Sigmoid colon (tissue), 7 donors: Measurements from ENCODE around the gene ST6GALNAC3. TPM values are rescaled to one million over a fixed set of nuclear protein-coding genes. Genes with fewer than 3 reads are reported as not detected.
A peak's percentile ranks its signal among the peaks of the same experiment; 100 is the strongest.

Source experiments
- DNase-seq: peaks from one replicate; pipeline ENCODE4 v3.0.0-alpha.2; 2019
- H3K27ac ChIP-seq, 4 donors: fragments of 200-600 bp; sonication (generic); one replicate each; pipeline ENCODE4 v1.5.1; 2016 to 2019; ENCODE audit warnings: mild to moderate bottlenecking in 1 of 4
- H3K27me3 ChIP-seq, 3 donors: fragments of 200-600 bp; sonication (generic); one replicate each; pipeline ENCODE4 v1.5.1; 2019; ENCODE audit warnings: mild to moderate bottlenecking in 1 of 3
- H3K36me3 ChIP-seq, 4 donors: fragments of 200-600 bp; sonication (generic); one replicate each; pipeline ENCODE4 v1.5.1; 2016 to 2019
- H3K4me1 ChIP-seq, 4 donors: fragments of 200-600 bp; sonication (generic); one replicate each; pipeline ENCODE4 v1.5.1; 2017 to 2019
- H3K4me3 ChIP-seq, 4 donors: fragments of 200-600 bp; sonication (generic); one replicate each; pipeline ENCODE4 v1.5.1; 2017 to 2019; ENCODE audit warnings: mild to moderate bottlenecking in 2 of 4, moderate library complexity in 1 of 4
- H3K9me3 ChIP-seq, 4 donors: fragments of 200-600 bp in 3 of 4; sonication (generic) in 3 of 4; one replicate each; pipeline versions ENCODE4 v1.5.1 to v1.6.1; 2013 to 2019
- EP300 ChIP-seq, 4 donors: sonication (generic); formaldehyde crosslinking; IDR thresholded peaks; one replicate each; pipeline ENCODE4 v1.6.1; 2017; ENCODE audit warnings: antibody characterized with exemption in 4 of 4
- POLR2A ChIP-seq, 2 donors: fragments of 450-650 bp; IDR thresholded peaks; one replicate each; pipeline ENCODE4 v1.6.1; 2016; ENCODE audit warnings: antibody characterized with exemption in 2 of 2, mild to moderate bottlenecking in 2 of 2, moderate library complexity in 2 of 2
- POLR2AphosphoS5 ChIP-seq, 4 donors: sonication (generic); formaldehyde crosslinking; IDR thresholded peaks; one replicate each; pipeline ENCODE4 v1.6.1; 2017; ENCODE audit warnings: antibody characterized with exemption in 4 of 4
- WGBS, 2 donors: extraction: QIAGEN DNeasy Blood & Tissue Kit; methylation state at CpG; one replicate each; pipeline ENCODE4 v1.1.7; 2013; 5-methylcytosine and 5-hydroxymethylcytosine counted together
- intact Hi-C: fragments of 100-400 bp; cut with DNase I; formaldehyde crosslinking; loops from one replicate; pipeline ENCODE4 v1.15.1; 2023
- polyA plus RNA-seq, 3 donors: library from polyadenylated mRNA; stranded (reverse); fragments of 200-250 nt; gene quantifications; one replicate each; pipeline ENCODE4 v1.2.3, GENCODE V29; 2013
- total RNA-seq, 4 donors: library from RNA; depleted of rRNA; stranded (reverse); fragments of >200 nt; gene quantifications; one replicate each; pipeline ENCODE4 v1.1.0, GENCODE V29; 2016
- TF ChIP-seq, protein P1 (sequence below), 4 experiments: fragments of 450-650 bp in 3 of 4; fragments of 200-600 bp in 1 of 4; IDR thresholded peaks; one replicate each; pipeline ENCODE4 v1.5.1; 2016 to 2019; ENCODE audit warnings: antibody characterized with exemption in 4 of 4, mild to moderate bottlenecking in 3 of 4, moderate library complexity in 2 of 4
- donor health status: healthy with polysubstance abuse.
- donor health status: Bipolar disorder and iron deficiency.
- donor health status: healthy.

ST6GALNAC3 gene
- total and polyA plus RNA-seq, 7 donors: 1.6 to 7.5 (median 2.5) TPM

GRCh38 chr1:76133977-76134376 lies 59.4 kb downstream of the ST6GALNAC3 start:
- Histone ChIP-seq H3K27me3 (no peaks in the 10 kb centered on the region), H3K36me3 (no peaks in the 10 kb centered on the region), H3K9me3 (no peaks in the 10 kb centered on the region), H3K4me1 (no peaks in the 10 kb centered on the region), H3K27ac (no peak overlapping the region), H3K4me3 (no peak overlapping the region)
- intact Hi-C loops: no loop called here
- TF ChIP-seq POLR2A (IDR thresholded peaks at IDR 0.05) (no peak), EP300 (IDR thresholded peaks at IDR 0.05) (no peak), POLR2AphosphoS5 (IDR thresholded peaks at IDR 0.05) (no peak)
- TF ChIP-seq, protein P1, sequence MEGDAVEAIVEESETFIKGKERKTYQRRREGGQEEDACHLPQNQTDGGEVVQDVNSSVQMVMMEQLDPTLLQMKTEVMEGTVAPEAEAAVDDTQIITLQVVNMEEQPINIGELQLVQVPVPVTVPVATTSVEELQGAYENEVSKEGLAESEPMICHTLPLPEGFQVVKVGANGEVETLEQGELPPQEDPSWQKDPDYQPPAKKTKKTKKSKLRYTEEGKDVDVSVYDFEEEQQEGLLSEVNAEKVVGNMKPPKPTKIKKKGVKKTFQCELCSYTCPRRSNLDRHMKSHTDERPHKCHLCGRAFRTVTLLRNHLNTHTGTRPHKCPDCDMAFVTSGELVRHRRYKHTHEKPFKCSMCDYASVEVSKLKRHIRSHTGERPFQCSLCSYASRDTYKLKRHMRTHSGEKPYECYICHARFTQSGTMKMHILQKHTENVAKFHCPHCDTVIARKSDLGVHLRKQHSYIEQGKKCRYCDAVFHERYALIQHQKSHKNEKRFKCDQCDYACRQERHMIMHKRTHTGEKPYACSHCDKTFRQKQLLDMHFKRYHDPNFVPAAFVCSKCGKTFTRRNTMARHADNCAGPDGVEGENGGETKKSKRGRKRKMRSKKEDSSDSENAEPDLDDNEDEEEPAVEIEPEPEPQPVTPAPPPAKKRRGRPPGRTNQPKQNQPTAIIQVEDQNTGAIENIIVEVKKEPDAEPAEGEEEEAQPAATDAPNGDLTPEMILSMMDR (IDR thresholded peaks at IDR 0.05): no peak
- DNase-seq: no peak
- WGBS, 2 donors: 73 to 84% methylated on average over 2 of the region's 2 CpGs

DNA sequence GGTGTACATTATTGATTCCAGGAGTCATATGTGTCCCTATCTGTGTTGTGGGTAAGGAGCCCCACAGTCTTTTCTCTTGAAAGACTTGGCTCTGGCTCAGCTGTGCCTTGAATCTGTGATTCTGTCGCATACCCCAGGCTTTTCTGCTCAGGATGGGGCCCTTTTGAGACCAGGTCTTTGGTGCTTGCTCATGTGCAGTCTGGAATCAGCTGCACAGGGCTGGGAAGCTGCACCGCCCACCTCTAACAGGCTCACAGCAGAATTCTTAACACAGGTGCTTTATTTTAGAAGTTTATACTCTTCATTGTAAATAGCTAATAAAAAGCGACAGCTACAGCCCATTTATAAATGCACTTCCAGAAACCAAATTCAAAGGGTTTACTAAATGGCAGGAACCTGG lies 61.3 kb downstream of the ST6GALNAC3 start:
- no peaks in the 10 kb centered on the region for H3K27me3 ChIP-seq
- TF ChIP-seq, protein P1 (IDR thresholded peaks at IDR 0.05): no peak
- TF ChIP-seq POLR2AphosphoS5 (IDR thresholded peaks at IDR 0.05): no peak
- no peak for TF ChIP-seq POLR2A (IDR thresholded peaks at IDR 0.05)
- no peak for TF ChIP-seq EP300 (IDR thresholded peaks at IDR 0.05)
- no peaks in the 10 kb centered on the region for H3K36me3 ChIP-seq
- no peak overlapping the region for H3K27ac ChIP-seq
- intact Hi-C loops: no loop called here
- peaks cover 0 to 5% (median 0%) of the 10 kb centered on the region in 4 donors for H3K4me1 ChIP-seq
- H3K4me3 ChIP-seq: no peak overlapping the region
- 40 to 81% methylated on average over 3 of the region's 3 CpGs for WGBS, 2 donors
- DNase-seq: no peak
- H3K9me3 ChIP-seq: no peaks in the 10 kb centered on the region

GRCh38 chr1:76136894-76137293 lies 62.3 kb downstream of the ST6GALNAC3 start:
- no peaks in the 10 kb centered on the region for H3K9me3 ChIP-seq
- no peak overlapping the region for H3K4me3 ChIP-seq
- TF ChIP-seq, protein P1 (IDR thresholded peaks at IDR 0.05): no peak
- TF ChIP-seq POLR2AphosphoS5 (IDR thresholded peaks at IDR 0.05) (no peak), EP300 (IDR thresholded peaks at IDR 0.05) (no peak), POLR2A (IDR thresholded peaks at IDR 0.05) (no peak)
- no peaks in the 10 kb centered on the region for H3K27me3 ChIP-seq
- no peaks in the 10 kb centered on the region for H3K36me3 ChIP-seq
- WGBS, 2 donors: 83 to 90% methylated on average over 3 of the region's 3 CpGs
- intact Hi-C loops: no loop called here
- peak overlapping the region in 1 of 4 donors; percentile 40 for H3K27ac ChIP-seq
- peaks cover 0 to 5% (median 0%) of the 10 kb centered on the region in 4 donors for H3K4me1 ChIP-seq
- no peak for DNase-seq

GRCh38 chr1:76137746-76138145 lies 63.2 kb downstream of the ST6GALNAC3 start:
- Histone ChIP-seq H3K4me3 (no peak overlapping the region), H3K36me3 (no peaks in the 10 kb centered on the region), H3K4me1 (peaks cover 0 to 5% (median 0%) of the 10 kb centered on the region in 4 donors), H3K27ac (peak overlapping the region in 2 of 4 donors; percentile 26 to 40), H3K27me3 (no peaks in the 10 kb centered on the region), H3K9me3 (no peaks in the 10 kb centered on the region)
- no peak for DNase-seq
- WGBS, 2 donors: 92 to 94% methylated on average over 3 of the region's 3 CpGs
- intact Hi-C loops: no loop called here
- TF ChIP-seq EP300 (IDR thresholded peaks at IDR 0.05) (no peak), POLR2AphosphoS5 (IDR thresholded peaks at IDR 0.05) (no peak), POLR2A (IDR thresholded peaks at IDR 0.05) (no peak)
- TF ChIP-seq, protein P1 (IDR thresholded peaks at IDR 0.05): no peak

DNA sequence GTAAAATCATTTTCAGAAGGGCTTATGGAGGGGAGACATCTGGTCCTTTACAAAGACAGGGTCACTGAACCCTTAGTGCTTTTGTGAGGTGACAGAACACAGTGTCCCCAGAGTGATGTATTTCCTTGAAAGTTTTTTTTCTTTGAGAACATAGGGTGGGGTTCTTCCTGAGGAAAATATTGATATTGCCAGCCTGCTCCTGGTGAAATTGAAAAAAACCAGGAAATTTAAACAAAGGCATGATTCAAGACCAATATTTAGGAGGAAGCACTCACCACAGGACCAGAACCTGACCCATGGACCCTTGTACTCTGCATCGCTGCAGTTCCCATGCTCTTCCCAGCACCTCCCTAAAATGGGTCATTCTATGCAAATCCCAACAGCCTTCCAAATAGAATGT lies 63.7 kb downstream of the ST6GALNAC3 start:
- H3K27ac ChIP-seq: peak overlapping the region in 1 of 4 donors; percentile 40
- DNase-seq: no peak
- TF ChIP-seq EP300 (IDR thresholded peaks at IDR 0.05) (peak in 2 of 4 donors; percentile 40 to 56), POLR2AphosphoS5 (IDR thresholded peaks at IDR 0.05) (peak in 2 of 4 donors; percentile 6 to 16), POLR2A (IDR thresholded peaks at IDR 0.05) (no peak)
- TF ChIP-seq, protein P1 (IDR thresholded peaks at IDR 0.05): no peak
- WGBS, 2 donors: 37 to 63% methylated on average over 1 of the region's 1 CpG
- peaks cover 0 to 5% (median 0%) of the 10 kb centered on the region in 4 donors for H3K4me1 ChIP-seq
- no peaks in the 10 kb centered on the region for H3K9me3 ChIP-seq
- intact Hi-C loops: no loop called here
- no peaks in the 10 kb centered on the region for H3K27me3 ChIP-seq
- H3K4me3 ChIP-seq: no peak overlapping the region
- no peaks in the 10 kb centered on the region for H3K36me3 ChIP-seq
